ENCODE results near the gene SCD5. TPM values are rescaled to one million over a fixed set of nuclear protein-coding genes. Genes with fewer than 3 reads are reported as not detected.

SCD5 gene
- total RNA-seq, 2 donors from 2014 or later: 7.3 to 18.5 TPM

DNA sequence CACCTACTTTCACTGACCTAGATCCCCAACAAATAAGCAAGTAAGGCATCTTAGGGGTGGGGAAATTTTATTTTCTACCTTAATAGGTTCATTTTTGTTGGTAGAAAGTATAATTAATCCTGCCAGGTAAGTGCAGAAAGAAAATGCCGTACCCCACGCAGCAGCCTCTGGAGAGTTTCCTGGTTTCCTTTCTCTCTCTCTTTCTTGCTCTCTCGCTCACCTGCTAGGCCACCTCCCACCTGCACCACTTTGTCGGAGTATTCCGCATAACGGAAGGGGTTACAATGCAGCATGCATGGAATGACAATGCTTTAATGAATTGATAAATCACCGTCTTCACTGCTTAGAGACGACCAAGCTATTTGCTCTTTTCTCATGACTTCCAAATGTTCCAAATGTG is 101.0 kb downstream of the SCD5 start:
- no peak for TF ChIP-seq CTCF (IDR thresholded peaks at IDR 0.05)
- Histone ChIP-seq H3K27me3 (replicated peaks; ENCODE audit: insufficient read depth) (no peaks in the 10 kb centered on the region), H3K9me3 (no peaks in the 10 kb centered on the region), H3K4me3 (no peak overlapping the region), H3K4me1 (ENCODE audit: control insufficient read depth in 1 of 2, low read depth in 2 of 2) (no peaks in the 10 kb centered on the region), H3K36me3 (no peaks in the 10 kb centered on the region), H3K27ac (no peak overlapping the region)
- ATAC-seq (ENCODE audit: insufficient number of reproducible peaks, low FRiP score, low read depth): no peak
- no peak for DNase-seq (ENCODE audit: low spot score)

- TF ChIP-seq CTCF (IDR thresholded peaks at IDR 0.05): no peak
- Histone ChIP-seq H3K27me3 (replicated peaks; ENCODE audit: insufficient read depth) (no peaks in the 10 kb centered on the region), H3K4me3 (no peak overlapping the region), H3K4me1 (ENCODE audit: control insufficient read depth in 1 of 2, low read depth in 2 of 2) (no peaks in the 10 kb centered on the region), H3K27ac (no peak overlapping the region), H3K36me3 (no peaks in the 10 kb centered on the region), H3K9me3 (no peaks in the 10 kb centered on the region)
- ATAC-seq (ENCODE audit: insufficient number of reproducible peaks, low FRiP score, low read depth) (no peak), DNase-seq (ENCODE audit: low spot score) (no peak)
Observed at GRCh38 chr4:82696117-82696860, 102.3 kb downstream of the SCD5 start.

DNA sequence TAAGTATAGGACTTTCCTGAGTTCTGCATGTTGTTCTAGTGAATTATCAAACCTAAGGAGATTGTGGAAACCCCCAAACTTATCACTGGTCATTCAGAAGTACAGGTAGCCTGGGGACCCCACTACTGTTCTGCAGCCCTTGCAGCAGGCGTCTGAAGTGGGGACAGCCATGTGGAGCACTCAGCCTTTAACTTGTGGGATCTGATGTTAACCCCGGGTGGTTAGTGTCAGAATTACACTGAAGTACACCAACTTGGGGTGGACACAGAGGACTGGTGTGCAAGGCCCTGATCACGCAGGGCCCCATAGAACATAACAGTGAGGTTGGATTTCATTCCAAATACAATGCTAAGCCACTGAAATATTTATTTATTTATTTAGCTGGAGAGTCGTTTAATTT is 103.7 kb downstream of the SCD5 start:
- H3K4me3 ChIP-seq: no peak overlapping the region
- ATAC-seq (ENCODE audit: insufficient number of reproducible peaks, low FRiP score, low read depth) (no peak), DNase-seq (ENCODE audit: low spot score) (no peak)
- TF ChIP-seq CTCF (IDR thresholded peaks at IDR 0.05): no peak
- no peaks in the 10 kb centered on the region for H3K27me3 ChIP-seq (replicated peaks; ENCODE audit: insufficient read depth)
- H3K9me3 ChIP-seq: no peaks in the 10 kb centered on the region
- H3K4me1 ChIP-seq (ENCODE audit: control insufficient read depth in 1 of 2, low read depth in 2 of 2): no peaks in the 10 kb centered on the region
- no peak overlapping the region for H3K27ac ChIP-seq
- no peaks in the 10 kb centered on the region for H3K36me3 ChIP-seq

DNA sequence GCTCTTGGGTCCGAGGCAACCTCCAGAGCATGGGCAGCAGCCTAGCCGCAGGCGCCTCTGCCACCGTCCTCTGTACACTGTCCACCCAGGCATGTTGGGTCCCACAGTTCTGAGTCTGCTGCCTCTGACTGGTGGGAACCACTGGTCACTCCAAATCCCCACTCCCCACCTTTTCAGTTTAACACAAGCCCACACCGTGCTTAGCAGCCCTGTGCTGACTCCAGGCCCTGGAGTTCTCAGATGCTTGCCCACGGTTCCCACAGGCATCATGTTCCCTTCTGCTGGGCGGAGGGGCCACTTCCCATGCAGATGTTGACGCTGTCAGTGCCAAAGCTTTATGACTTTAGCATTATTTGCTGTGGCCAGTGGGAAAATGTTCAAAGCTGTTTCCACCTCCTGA is 104.5 kb downstream of the SCD5 start:
- H3K4me1 ChIP-seq (ENCODE audit: control insufficient read depth in 1 of 2, low read depth in 2 of 2): no peaks in the 10 kb centered on the region
- H3K27ac ChIP-seq: no peak overlapping the region
- no peak for TF ChIP-seq CTCF (IDR thresholded peaks at IDR 0.05)
- no peaks in the 10 kb centered on the region for H3K9me3 ChIP-seq
- no peak for ATAC-seq (ENCODE audit: insufficient number of reproducible peaks, low FRiP score, low read depth)
- DNase-seq (ENCODE audit: low spot score): no peak
- no peaks in the 10 kb centered on the region for H3K27me3 ChIP-seq (replicated peaks; ENCODE audit: insufficient read depth)
- H3K36me3 ChIP-seq: no peaks in the 10 kb centered on the region
- no peak overlapping the region for H3K4me3 ChIP-seq

- ATAC-seq (ENCODE audit: insufficient number of reproducible peaks, low FRiP score, low read depth): no peak
- H3K27me3 ChIP-seq (replicated peaks; ENCODE audit: insufficient read depth): no peaks in the 10 kb centered on the region
- no peaks in the 10 kb centered on the region for H3K9me3 ChIP-seq
- DNase-seq (ENCODE audit: low spot score): no peak
- H3K27ac ChIP-seq: no peak overlapping the region
- TF ChIP-seq CTCF (IDR thresholded peaks at IDR 0.05): no peak
- H3K4me3 ChIP-seq: no peak overlapping the region
- no peaks in the 10 kb centered on the region for H3K4me1 ChIP-seq (ENCODE audit: control insufficient read depth in 1 of 2, low read depth in 2 of 2)
- no peaks in the 10 kb centered on the region for H3K36me3 ChIP-seq
Observed at GRCh38 chr4:82692101-82692780, 106.4 kb downstream of the SCD5 start.

Measured in thoracic aorta (tissue), 2 donors.